Trophoblast cell (in vitro differentiated cells and primary cell): ENCODE data around the gene PPIL3.
A peak's percentile ranks its signal among the peaks of the same experiment; 100 is the strongest.

Experiments
- DNase-seq, 2 donors: peaks; one replicate each; pipeline ENCODE4 v3.0.0-alpha.2; 2016
- H2AFZ ChIP-seq: 2 replicates; pipeline ENCODE4 v1.6.1; 2013; ENCODE audit warnings: low read length, moderate library complexity, mild to moderate bottlenecking; ENCODE audit not compliant: insufficient read depth, poor library complexity
- H2AK5ac ChIP-seq: 2 replicates; pipeline ENCODE4 v1.6.1; 2013; ENCODE audit warnings: mild to moderate bottlenecking, low read length
- H2BK120ac ChIP-seq: 2 replicates; pipeline ENCODE4 v1.6.1; 2013; ENCODE audit warnings: low read length, mild to moderate bottlenecking, moderate library complexity; ENCODE audit not compliant: insufficient read depth, poor library complexity
- H2BK12ac ChIP-seq: 2 replicates; pipeline ENCODE4 v1.6.1; 2013; ENCODE audit warnings: mild to moderate bottlenecking, low read length, moderate library complexity
- H2BK5ac ChIP-seq: 2 replicates; pipeline ENCODE4 v1.6.1; 2013; ENCODE audit warnings: low read length, low read depth, moderate library complexity, mild to moderate bottlenecking; ENCODE audit not compliant: poor library complexity
- H3K14ac ChIP-seq: 2 replicates; pipeline ENCODE4 v1.6.1; 2013; ENCODE audit warnings: mild to moderate bottlenecking, low read length
- H3K18ac ChIP-seq: 2 replicates; pipeline ENCODE4 v1.6.1; 2013; ENCODE audit warnings: mild to moderate bottlenecking, low read length
- H3K23ac ChIP-seq: 2 replicates; pipeline ENCODE4 v1.6.1; 2013; ENCODE audit warnings: low read length
- H3K27ac ChIP-seq: 2 replicates; pipeline ENCODE4 v1.5.1; 2013; ENCODE audit warnings: low read depth, mild to moderate bottlenecking, inconsistent platforms, low read length, moderate library complexity
- H3K27me3 ChIP-seq: 2 replicates; pipeline ENCODE4 v1.6.1; 2013; ENCODE audit warnings: inconsistent platforms, mild to moderate bottlenecking, low read length, moderate library complexity; ENCODE audit not compliant: insufficient read depth
- H3K36me3 ChIP-seq, 2 experiments: 1 replicate in 1 of 2; 2 replicates in 1 of 2; pipeline ENCODE4 v1.6.1; 2013; ENCODE audit warnings: low read length in 2 of 2, mild to moderate bottlenecking in 2 of 2, moderate library complexity in 1 of 2; ENCODE audit not compliant: insufficient read depth in 2 of 2, control insufficient read depth in 1 of 2
- H3K4ac ChIP-seq: 2 replicates; pipeline ENCODE4 v1.6.1; 2013; ENCODE audit warnings: low read depth, mild to moderate bottlenecking, low read length, moderate library complexity
- H3K4me1 ChIP-seq, 2 experiments: 1 replicate in 1 of 2; 2 replicates in 1 of 2; pipeline ENCODE4 v1.6.1; 2013; ENCODE audit warnings: low read length in 2 of 2, mild to moderate bottlenecking in 2 of 2, moderate library complexity in 1 of 2; ENCODE audit not compliant: insufficient read depth in 2 of 2, control insufficient read depth in 1 of 2
- H3K4me2 ChIP-seq: 2 replicates; pipeline ENCODE4 v1.6.1; 2013; ENCODE audit warnings: inconsistent platforms, mild to moderate bottlenecking, low read length, moderate library complexity
- H3K4me3 ChIP-seq: 2 replicates; pipeline ENCODE4 v1.5.1; 2013; ENCODE audit warnings: mild to moderate bottlenecking, low read depth, low read length, inconsistent platforms
- H3K79me1 ChIP-seq: one replicate; pipeline ENCODE4 v1.6.1; 2013; ENCODE audit warnings: low read length
- H3K79me2 ChIP-seq: 2 replicates; pipeline ENCODE4 v1.6.1; 2013; ENCODE audit warnings: low read length, mild to moderate bottlenecking; ENCODE audit not compliant: control insufficient read depth, insufficient read depth, poor library complexity
- H3K9ac ChIP-seq: 2 replicates; pipeline ENCODE4 v1.6.1; 2013; ENCODE audit warnings: mild to moderate bottlenecking, low read length
- H3K9me3 ChIP-seq: 2 replicates; pipeline ENCODE4 v1.6.1; 2013; ENCODE audit warnings: low read depth, mild to moderate bottlenecking, control low read depth, inconsistent platforms, low read length; ENCODE audit not compliant: insufficient read depth
- H4K12ac ChIP-seq: 2 replicates; pipeline ENCODE4 v1.6.1; 2013; ENCODE audit warnings: low read depth, mild to moderate bottlenecking, low read length, moderate library complexity
- H4K8ac ChIP-seq: 2 replicates; pipeline ENCODE4 v1.6.1; 2013; ENCODE audit warnings: low read depth, mild to moderate bottlenecking, low read length, moderate library complexity
- H4K91ac ChIP-seq: one replicate; pipeline ENCODE4 v1.6.1; 2013; ENCODE audit warnings: low read depth, mild to moderate bottlenecking, low read length, moderate library complexity
- WGBS: extraction: QIAGEN DNeasy Blood & Tissue Kit; methylation state at CpG from one replicate; pipeline ENCODE4 v1.1.7; 2013; ENCODE audit warnings: missing lambda C conversion rate; ENCODE audit not compliant: insufficient read length, insufficient coverage; ENCODE audit errors: extremely low coverage; 5-methylcytosine and 5-hydroxymethylcytosine counted together

The PPIL3 gene

GRCh38 chr2:200863782-200864175 is 25.1 kb downstream of the PPIL3 start:
- peaks cover 15% of the 10 kb centered on the region for H3K79me1 ChIP-seq
- H3K9me3 ChIP-seq: no peaks in the 10 kb centered on the region
- WGBS: no CpG with 5 or more reads among the region's 19 CpGs

GRCh38 chr2:200862532-200863000 is 26.3 kb downstream of the PPIL3 start:
- Histone ChIP-seq H3K23ac (no peak overlapping the region), H3K9ac (peak overlapping the region; percentile 50), H3K4me3 (peak overlapping the region; percentile 73), H2AK5ac (no peak overlapping the region), H3K4me2 (peak overlapping the region; percentile 72), H2BK5ac (no peak overlapping the region), H3K9me3 (no peaks in the 10 kb centered on the region), H4K12ac (no peak overlapping the region), H3K36me3 (peaks cover 10 to 16% of the 10 kb centered on the region in 2 experiments), H3K14ac (no peak overlapping the region), H2AFZ (no peak overlapping the region), H3K27ac (no peak overlapping the region), H3K4ac (peak overlapping the region; percentile 99), H3K79me1 (peaks cover 15% of the 10 kb centered on the region), H3K79me2 (peaks cover 18% of the 10 kb centered on the region), H4K8ac (no peak overlapping the region), H4K91ac (no peak overlapping the region), H2BK12ac (no peak overlapping the region), H3K4me1 (no peaks in the 10 kb centered on the region), H3K18ac (no peak overlapping the region), H2BK120ac (no peak overlapping the region), H3K27me3 (no peaks in the 10 kb centered on the region)
- peak; percentile 47 to 68 for DNase-seq
- WGBS: no CpG with 5 or more reads among the region's 13 CpGs

More at GRCh38 chr2:200863782-200864175, 25.1 kb downstream of the PPIL3 start:
- peak overlapping the region; percentile 96 for H4K12ac ChIP-seq
- H3K4me1 ChIP-seq: no peaks in the 10 kb centered on the region
- H2BK12ac ChIP-seq: no peak overlapping the region
- H4K91ac ChIP-seq: peak overlapping the region; percentile 96
- peak overlapping the region; percentile 98 for H3K18ac ChIP-seq
- H3K4me3 ChIP-seq: peak overlapping the region; percentile 96
- peak overlapping the region; percentile 63 for H2BK120ac ChIP-seq
- peak overlapping the region; percentile 92 for H3K9ac ChIP-seq
- peak overlapping the region; percentile 99 for H3K4ac ChIP-seq
- H3K36me3 ChIP-seq: peaks cover 5 to 8% of the 10 kb centered on the region in 2 experiments
- no peaks in the 10 kb centered on the region for H3K27me3 ChIP-seq
- H3K79me2 ChIP-seq: peaks cover 18% of the 10 kb centered on the region
- peak overlapping the region; percentile 72 for H3K4me2 ChIP-seq
- peak overlapping the region; percentile 46 for H2AFZ ChIP-seq
- peak overlapping the region; percentile 13 for H2AK5ac ChIP-seq
- DNase-seq: peak in 1 of 2 donors; percentile 41
- no peak overlapping the region for H3K23ac ChIP-seq
- H3K27ac ChIP-seq: peak overlapping the region; percentile 97
- H2BK5ac ChIP-seq: peak overlapping the region; percentile 89
- peak overlapping the region; percentile 99 for H3K14ac ChIP-seq
- peak overlapping the region; percentile 96 for H4K8ac ChIP-seq

GRCh38 chr2:200861617-200862155 is 27.2 kb downstream of the PPIL3 start:
- no peak overlapping the region for H3K23ac ChIP-seq
- no peak overlapping the region for H3K27ac ChIP-seq
- no peak overlapping the region for H2AK5ac ChIP-seq
- H3K4ac ChIP-seq: peak overlapping the region; percentile 98
- H2BK12ac ChIP-seq: no peak overlapping the region
- H4K91ac ChIP-seq: no peak overlapping the region
- H3K9me3 ChIP-seq: no peaks in the 10 kb centered on the region
- no peak overlapping the region for H3K14ac ChIP-seq
- H3K4me1 ChIP-seq: no peaks in the 10 kb centered on the region
- H4K8ac ChIP-seq: no peak overlapping the region
- H2BK5ac ChIP-seq: no peak overlapping the region
- DNase-seq: no peak
- peaks cover 18% of the 10 kb centered on the region for H3K79me2 ChIP-seq
- no peak overlapping the region for H3K4me3 ChIP-seq
- H3K4me2 ChIP-seq: peak overlapping the region; percentile 54
- peaks cover 15% of the 10 kb centered on the region for H3K79me1 ChIP-seq
- H2BK120ac ChIP-seq: no peak overlapping the region
- peaks cover 14 to 21% of the 10 kb centered on the region in 2 experiments for H3K36me3 ChIP-seq
- H3K27me3 ChIP-seq: no peaks in the 10 kb centered on the region
- no peak overlapping the region for H2AFZ ChIP-seq
- no peak overlapping the region for H4K12ac ChIP-seq
- H3K18ac ChIP-seq: no peak overlapping the region
- no peak overlapping the region for H3K9ac ChIP-seq
- no CpG with 5 or more reads among the region's 4 CpGs for WGBS

GRCh38 chr2:200860092-200860795 is 28.6 kb downstream of the PPIL3 start:
- Histone ChIP-seq H2BK12ac (no peak overlapping the region), H3K4me1 (no peaks in the 10 kb centered on the region), H3K18ac (no peak overlapping the region), H3K4me3 (no peak overlapping the region), H2AK5ac (no peak overlapping the region), H3K4ac (peak overlapping the region; percentile 43), H3K79me2 (peaks cover 18% of the 10 kb centered on the region), H2BK120ac (no peak overlapping the region), H4K8ac (no peak overlapping the region), H3K9me3 (no peaks in the 10 kb centered on the region), H3K23ac (no peak overlapping the region), H4K91ac (no peak overlapping the region), H3K4me2 (no peak overlapping the region), H4K12ac (no peak overlapping the region), H2BK5ac (no peak overlapping the region), H3K27me3 (no peaks in the 10 kb centered on the region), H3K27ac (no peak overlapping the region), H3K79me1 (peaks cover 15% of the 10 kb centered on the region), H2AFZ (no peak overlapping the region), H3K9ac (no peak overlapping the region), H3K14ac (no peak overlapping the region), H3K36me3 (peaks cover 24 to 31% of the 10 kb centered on the region in 2 experiments)
- DNase-seq: no peak
- WGBS: no CpG with 5 or more reads among the region's 12 CpGs
